ENCODE data around the gene C2CD4C. TPM values are rescaled to one million over a fixed set of nuclear protein-coding genes. Genes with fewer than 3 reads are reported as not detected.

C2CD4C gene
- total RNA-seq, 1 experiment from 2014 or later, result 0.43 TPM

DNA sequence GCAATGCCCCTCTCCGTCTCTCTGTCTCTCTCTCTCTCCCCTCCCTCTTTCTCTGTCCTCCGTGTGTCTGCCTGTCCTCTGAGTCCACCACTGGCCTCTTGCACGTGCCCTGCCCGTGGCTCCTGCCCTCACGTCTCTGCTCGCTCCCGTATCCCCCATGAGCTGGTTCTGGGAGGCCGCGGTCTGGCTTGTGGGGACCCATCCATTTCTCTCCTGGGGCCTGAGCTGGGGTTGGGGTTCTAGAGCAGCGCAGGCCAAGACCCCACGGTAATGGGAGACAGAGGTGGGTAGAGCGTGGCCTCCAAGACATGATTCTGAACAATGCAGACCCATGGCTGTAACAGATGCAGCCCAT, 19.0 kb downstream of the C2CD4C start:
- TF ChIP-seq CTCF (IDR thresholded peaks at IDR 0.05; ENCODE audit: insufficient read depth in 1 of 2, low read depth in 1 of 2, low read length in 1 of 2, severe bottlenecking in 1 of 2, unreplicated experiment in 1 of 2), result no peak
- no peaks in the 10 kb centered on the region for H3K9me3 ChIP-seq
- H3K4me1 ChIP-seq, result no peaks in the 10 kb centered on the region
- no peaks in the 10 kb centered on the region for H3K27me3 ChIP-seq (replicated peaks; ENCODE audit: control insufficient read depth, insufficient read depth, low read length)
- Mint-ChIP-seq H3K27me3 (ENCODE audit: insufficient read depth, unreplicated experiment) (no peaks in the 10 kb centered on the region), H3K36me3 (ENCODE audit: insufficient read depth, unreplicated experiment) (peaks cover 14% of the 10 kb centered on the region), H3K9me3 (ENCODE audit: unreplicated experiment) (peaks cover 23% of the 10 kb centered on the region), H3K4me1 (ENCODE audit: low read depth, unreplicated experiment) (no peaks in the 10 kb centered on the region), H3K27ac (ENCODE audit: unreplicated experiment) (no peak overlapping the region), H3K4me3 (ENCODE audit: unreplicated experiment) (no peak overlapping the region)
- CTCF ChIA-PET, result no interaction called here
- intact Hi-C loops (cut with micrococcal nuclease; ENCODE audit: unreplicated experiment), result no loop called here
- BruUV-seq (replicated peaks), result no TSS peak
- DNase-seq, result no peak
- no peaks in the 10 kb centered on the region for H3K36me3 ChIP-seq (ENCODE audit: control insufficient read depth, insufficient read depth, low read length)
- H3K4me3 ChIP-seq (ENCODE audit: low read depth, low read length), result no peak overlapping the region
- POLR2A ChIA-PET, result no interaction called here

- no TSS peak for BruUV-seq (replicated peaks)
- CTCF ChIA-PET, result no interaction called here
- intact Hi-C loops (cut with micrococcal nuclease; ENCODE audit: unreplicated experiment), result no loop called here
Observed at GRCh38 chr19:389255-389934, 19.6 kb downstream of the C2CD4C start.

DNA sequence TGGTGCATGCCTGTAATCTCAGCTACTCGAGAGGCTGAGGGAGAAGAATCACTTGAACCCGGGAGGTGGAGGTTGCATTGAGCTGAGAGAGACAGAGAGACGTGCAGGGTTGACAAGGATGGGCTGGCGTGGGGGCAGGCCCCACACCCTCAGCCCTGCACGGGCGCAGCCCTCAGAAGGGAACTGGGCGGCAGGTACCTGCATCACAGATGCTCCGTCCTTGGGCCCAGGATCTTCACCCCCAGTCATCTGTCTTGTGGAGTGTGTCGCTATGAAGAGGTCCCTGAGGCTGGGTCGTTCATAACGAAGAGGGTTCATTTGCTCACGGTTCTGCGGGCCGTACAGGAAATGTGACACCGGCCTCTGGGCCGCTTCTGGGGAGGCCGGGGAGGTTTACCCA, 20.3 kb downstream of the C2CD4C start:
- ChIA-PET POLR2A (no interaction called here), CTCF (no interaction called here)
- intact Hi-C loops (cut with micrococcal nuclease; ENCODE audit: unreplicated experiment), result no loop called here
- no peaks in the 10 kb centered on the region for H3K9me3 ChIP-seq
- Mint-ChIP-seq H3K27me3 (ENCODE audit: insufficient read depth, unreplicated experiment) (no peaks in the 10 kb centered on the region), H3K27ac (ENCODE audit: unreplicated experiment) (no peak overlapping the region), H3K36me3 (ENCODE audit: insufficient read depth, unreplicated experiment) (peaks cover 8% of the 10 kb centered on the region), H3K4me3 (ENCODE audit: unreplicated experiment) (no peak overlapping the region), H3K9me3 (ENCODE audit: unreplicated experiment) (peaks cover 11% of the 10 kb centered on the region), H3K4me1 (ENCODE audit: low read depth, unreplicated experiment) (no peaks in the 10 kb centered on the region)
- DNase-seq, result no peak
- no peak for TF ChIP-seq CTCF (IDR thresholded peaks at IDR 0.05; ENCODE audit: insufficient read depth in 1 of 2, low read depth in 1 of 2, low read length in 1 of 2, severe bottlenecking in 1 of 2, unreplicated experiment in 1 of 2)
- no peaks in the 10 kb centered on the region for H3K4me1 ChIP-seq
- no peak overlapping the region for H3K4me3 ChIP-seq (ENCODE audit: low read depth, low read length)
- H3K27me3 ChIP-seq (replicated peaks; ENCODE audit: control insufficient read depth, insufficient read depth, low read length), result no peaks in the 10 kb centered on the region
- no peaks in the 10 kb centered on the region for H3K36me3 ChIP-seq (ENCODE audit: control insufficient read depth, insufficient read depth, low read length)
- BruUV-seq (replicated peaks), result no TSS peak

More at GRCh38 chr19:389255-389934, 19.6 kb downstream of the C2CD4C start:
- no peaks in the 10 kb centered on the region for H3K27me3 ChIP-seq (replicated peaks; ENCODE audit: control insufficient read depth, insufficient read depth, low read length)
- Mint-ChIP-seq H3K4me1 (ENCODE audit: low read depth, unreplicated experiment) (no peaks in the 10 kb centered on the region), H3K36me3 (ENCODE audit: insufficient read depth, unreplicated experiment) (peaks cover 14% of the 10 kb centered on the region), H3K4me3 (ENCODE audit: unreplicated experiment) (no peak overlapping the region), H3K27ac (ENCODE audit: unreplicated experiment) (no peak overlapping the region), H3K27me3 (ENCODE audit: insufficient read depth, unreplicated experiment) (no peaks in the 10 kb centered on the region), H3K9me3 (ENCODE audit: unreplicated experiment) (peaks cover 18% of the 10 kb centered on the region)
- no peaks in the 10 kb centered on the region for H3K36me3 ChIP-seq (ENCODE audit: control insufficient read depth, insufficient read depth, low read length)
- H3K4me1 ChIP-seq, result no peaks in the 10 kb centered on the region
- TF ChIP-seq CTCF (IDR thresholded peaks at IDR 0.05; ENCODE audit: insufficient read depth in 1 of 2, low read depth in 1 of 2, low read length in 1 of 2, severe bottlenecking in 1 of 2, unreplicated experiment in 1 of 2), result peak in 1 of 2 experiments; percentile 12
- H3K9me3 ChIP-seq, result no peaks in the 10 kb centered on the region
- H3K4me3 ChIP-seq (ENCODE audit: low read depth, low read length), result no peak overlapping the region
- DNase-seq, result no peak
- POLR2A ChIA-PET, result no interaction called here

Measured in Caco-2 (cell line).